K562 (cell line): ENCODE results near the gene HSPA4L. TPM values are rescaled to one million over a fixed set of nuclear protein-coding genes. Genes with fewer than 3 reads are reported as not detected.
A peak's percentile ranks its signal among the peaks of the same experiment; 100 is the strongest.

ENCODE experiments used
- ATAC-seq: fragments of 200-7000 bp; cut with Tn5 transposase; 3 replicates; pipeline ENCODE4 v1.9.1; 2020; ENCODE audit warnings: moderate library complexity
- BruUV-seq: library from RNA; stranded (reverse); fragments of 400-500 nt; replicated peaks from 2 replicates; lab custom pipeline; 2021; lab: Mats Ljungman, UMichigan
- CTCF ChIA-PET: fragments of 300-600 bp; formaldehyde crosslinking; extraction: SDS; loops from one replicate; lab custom pipeline; 2021; ENCODE audit warnings: low intra/inter-chr PET ratio; lab: Yijun Ruan, JAX
- POLR2A ChIA-PET: fragments of 300-600, 350-650 bp; sonication (Branson Sonifier 250); formaldehyde crosslinking; extraction: SDS; loops from one replicate; lab custom pipeline; 2021; ENCODE audit warnings: antibody characterized with exemption, inconsistent platforms; lab: Yijun Ruan, JAX
- DNase-seq, 4 experiments: peaks; one replicate each; pipeline versions ENCODE4 v3.0.0 to v3.0.0-alpha.2; 2011 to 2018; ENCODE audit warnings: low spot score in 3 of 4, mixed read lengths in 3 of 4; ENCODE audit errors: extremely low read depth in 1 of 4
- FAIRE-seq: peaks from 2 replicates; lab custom pipeline; 2011; peaks lifted over from hg19 to GRCh38; lab: Jason Lieb, UNC
- H2AFZ ChIP-seq: 2 replicates; pipeline ENCODE4 v1.6.0; 2011; ENCODE audit warnings: low read depth, low read length, control low read depth, inconsistent platforms
- H3K27ac ChIP-seq: fragments of 200-600 bp; 3 replicates; pipeline ENCODE4 v1.8.0; 2011; ENCODE audit warnings: low read depth, mild to moderate bottlenecking, control low read depth, inconsistent platforms, low read length, moderate library complexity, mixed read lengths; ENCODE audit errors: extremely low read depth
- H3K27me3 ChIP-seq, 2 experiments: fragments of 300-600 bp in 1 of 2; 2 replicates in 1 of 2; 3 replicates in 1 of 2; pipeline versions ENCODE4 v1.6.0 to v1.8.0; 2011; ENCODE audit warnings: inconsistent platforms in 2 of 2, low read length in 2 of 2, mild to moderate bottlenecking in 1 of 2, mixed read lengths in 1 of 2, moderate library complexity in 1 of 2; ENCODE audit not compliant: control insufficient read depth in 2 of 2, insufficient read depth in 2 of 2
- H3K36me3 ChIP-seq: fragments of 300-600 bp; 3 replicates; pipeline ENCODE4 v1.8.0; 2011; ENCODE audit warnings: mild to moderate bottlenecking, low read length, inconsistent platforms; ENCODE audit not compliant: control insufficient read depth, insufficient read depth
- H3K4me1 ChIP-seq, 2 experiments: fragments of 200-600 bp in 1 of 2; replicated peaks in 1 of 2; 2 replicates in 1 of 2; 3 replicates in 1 of 2; pipeline versions ENCODE4 v1.5.1 to v1.8.0; 2011; ENCODE audit warnings: inconsistent platforms in 2 of 2, low read length in 2 of 2, mild to moderate bottlenecking in 1 of 2, mixed read lengths in 1 of 2, moderate library complexity in 1 of 2; ENCODE audit not compliant: control insufficient read depth in 2 of 2, insufficient read depth in 2 of 2
- H3K4me2 ChIP-seq: 2 replicates; pipeline ENCODE4 v1.6.1; 2011; ENCODE audit warnings: low read length, control low read depth, inconsistent platforms, mixed read lengths; ENCODE audit not compliant: insufficient read depth
- H3K4me3 ChIP-seq: fragments of 200-600 bp; sonication (generic), shearing (Covaris generic); 2 replicates; pipeline ENCODE4 v1.5.1; 2016; ENCODE audit warnings: control low read depth, inconsistent platforms
- H3K79me2 ChIP-seq: fragments of 200-600 bp; 3 replicates; pipeline ENCODE4 v1.8.0; 2011; ENCODE audit warnings: low read length, inconsistent platforms; ENCODE audit not compliant: control insufficient read depth, insufficient read depth
- H3K9ac ChIP-seq, 2 experiments: 2 replicates each; pipeline versions ENCODE4 v1.6.0 to v1.6.1; 2011; ENCODE audit warnings: low read depth in 2 of 2, low read length in 2 of 2, control low read depth in 1 of 2, inconsistent platforms in 1 of 2, mild to moderate bottlenecking in 1 of 2, mixed read lengths in 1 of 2; ENCODE audit not compliant: insufficient read depth in 1 of 2
- H3K9me1 ChIP-seq: one replicate; pipeline ENCODE4 v1.6.0; 2011; ENCODE audit warnings: inconsistent platforms, mild to moderate bottlenecking, low read length, moderate library complexity; ENCODE audit not compliant: control insufficient read depth, insufficient read depth
- H3K9me3 ChIP-seq: replicated peaks from 2 replicates; pipeline ENCODE4 v1.5.1; 2011; ENCODE audit warnings: low read depth, low read length, inconsistent platforms; ENCODE audit not compliant: control insufficient read depth, insufficient read depth
- H4K20me1 ChIP-seq: replicated peaks from 2 replicates; pipeline ENCODE4 v1.6.1; 2011; ENCODE audit warnings: low read length, inconsistent platforms, mixed read lengths; ENCODE audit not compliant: control insufficient read depth, insufficient read depth
- NRF1 ChIP-seq, 2 experiments: fragments of 450-650 bp; IDR thresholded peaks in 1 of 2; conservative IDR thresholded peaks in 1 of 2; 2 replicates each; pipeline ENCODE4 v1.6.1; 2014; ENCODE audit warnings: mild to moderate bottlenecking in 2 of 2
- RAD21 ChIP-seq, 2 experiments: fragments of 250-450 bp in 1 of 2; fragments of 450-650 bp in 1 of 2; sonication (Bioruptor Pico) in 1 of 2; formaldehyde crosslinking in 1 of 2; IDR thresholded peaks in 1 of 2; conservative IDR thresholded peaks in 1 of 2; 2 replicates each; pipeline versions ENCODE4 v1.4.0 to v1.8.0; 2020 to 2022; ENCODE audit warnings: mild to moderate bottlenecking in 2 of 2, moderate library complexity in 1 of 2
- TAL1 ChIP-seq: fragments of 450-650 bp; IDR thresholded peaks from 2 replicates; pipeline ENCODE4 v1.6.1; 2016; ENCODE audit warnings: mild to moderate bottlenecking
- TBP ChIP-seq: optimal IDR thresholded peaks from 2 replicates; pipeline ENCODE3; 2011; ENCODE audit warnings: low read depth, low read length, improper control_type of control experiment
- WGBS: fragments of 100-300 bp; shearing (Covaris generic); methylation state at CpG from one replicate; pipeline ENCODE4 v1.1.6; 2016; ENCODE audit warnings: low coverage, mixed read lengths; ENCODE audit not compliant: insufficient coverage; ENCODE audit errors: missing lambda C conversion rate; 5-methylcytosine and 5-hydroxymethylcytosine counted together
- in situ Hi-C: fragments of 300-500 bp; cut with MboI; formaldehyde crosslinking; loops from 4 replicates; pipeline ENCODE4 v1.15.0; 2018; ENCODE audit warnings: inconsistent platforms, mixed read lengths
- intact Hi-C: fragments of 100-400 bp; cut with micrococcal nuclease; formaldehyde crosslinking; loops from 2 replicates; pipeline ENCODE4 v1.14.2; 2022
- polyA plus RNA-seq, 8 experiments: library from polyadenylated mRNA; depleted of rRNA in 4 of 8; stranded (reverse) in 5 of 8; unstranded in 3 of 8; fragments of >200 nt; fragmentation: Nextera tagmentation in 2 of 8; fragmentation: Illumina TruSeq in 1 of 8; extraction: Ambion mirVana in 2 of 8; extraction: Trizol in 1 of 8; gene quantifications; 2 replicates each; pipeline versions ENCODE4 v1.2.1 to v1.2.3, GENCODE V29; 2011 to 2014; ENCODE audit warnings: inconsistent platforms in 1 of 8, missing spikeins in 1 of 8
- total RNA-seq, 7 experiments: library from RNA; depleted of rRNA in 6 of 7; stranded (reverse); fragments of >200 nt in 6 of 7; fragmentation: Illumina TruSeq in 2 of 7; extraction: Trizol in 2 of 7; gene quantifications; 2 replicates each; pipeline versions ENCODE4 v1.2.1 to v1.2.3, GENCODE V29; 2011 to 2021; ENCODE audit warnings: low replicate concordance in 1 of 7
- TF ChIP-seq, protein P1 (sequence below), 3 experiments: IDR thresholded peaks in 2 of 3; conservative IDR thresholded peaks in 1 of 3; 2 replicates each; pipeline ENCODE4 v1.5.1; 2011 to 2012; ENCODE audit warnings: low read length in 3 of 3, mild to moderate bottlenecking in 3 of 3, control low read depth in 2 of 3, improper control_type of control experiment in 1 of 3, inconsistent platforms in 1 of 3, low read depth in 1 of 3, mixed read lengths in 1 of 3, moderate library complexity in 1 of 3; ENCODE audit not compliant: insufficient read depth in 2 of 3
- TF ChIP-seq, protein P2 (sequence below), 2 experiments: fragments of 450-650 bp; formaldehyde crosslinking in 1 of 2; IDR thresholded peaks; 2 replicates each; pipeline versions ENCODE4 v1.4.0 to v1.6.1; 2014 to 2020; ENCODE audit warnings: mild to moderate bottlenecking in 2 of 2, borderline replicate concordance in 1 of 2, low read depth in 1 of 2
- TF ChIP-seq, protein P3 (sequence below): sonication (generic); formaldehyde crosslinking; IDR thresholded peaks from 2 replicates; pipeline ENCODE4 v1.8.1; 2022; ENCODE audit warnings: missing genetic modification reagents

The HSPA4L gene
- total and polyA plus RNA-seq, 9 of the 15 experiments (the other 6 are each of a cell fraction or from before 2014, with no cell fraction given), result 12.3 to 37.0 (median 21.7) TPM

- peak; percentile 40 for FAIRE-seq
- intact Hi-C loops, result no loop called here
- TF ChIP-seq RAD21 (CRISPR knock-in tag; conservative IDR thresholded peaks at IDR 0.05 in 1 of 2, IDR thresholded peaks at IDR 0.05 in 1 of 2) (peak in 1 of 2 experiments; percentile 40; a peak in 2 of 4 replicates), TAL1 (no peak), NRF1 (conservative IDR thresholded peaks at IDR 0.05 in 1 of 2, IDR thresholded peaks at IDR 0.05 in 1 of 2) (no peak), TBP (no peak)
- TF ChIP-seq, protein P1, sequence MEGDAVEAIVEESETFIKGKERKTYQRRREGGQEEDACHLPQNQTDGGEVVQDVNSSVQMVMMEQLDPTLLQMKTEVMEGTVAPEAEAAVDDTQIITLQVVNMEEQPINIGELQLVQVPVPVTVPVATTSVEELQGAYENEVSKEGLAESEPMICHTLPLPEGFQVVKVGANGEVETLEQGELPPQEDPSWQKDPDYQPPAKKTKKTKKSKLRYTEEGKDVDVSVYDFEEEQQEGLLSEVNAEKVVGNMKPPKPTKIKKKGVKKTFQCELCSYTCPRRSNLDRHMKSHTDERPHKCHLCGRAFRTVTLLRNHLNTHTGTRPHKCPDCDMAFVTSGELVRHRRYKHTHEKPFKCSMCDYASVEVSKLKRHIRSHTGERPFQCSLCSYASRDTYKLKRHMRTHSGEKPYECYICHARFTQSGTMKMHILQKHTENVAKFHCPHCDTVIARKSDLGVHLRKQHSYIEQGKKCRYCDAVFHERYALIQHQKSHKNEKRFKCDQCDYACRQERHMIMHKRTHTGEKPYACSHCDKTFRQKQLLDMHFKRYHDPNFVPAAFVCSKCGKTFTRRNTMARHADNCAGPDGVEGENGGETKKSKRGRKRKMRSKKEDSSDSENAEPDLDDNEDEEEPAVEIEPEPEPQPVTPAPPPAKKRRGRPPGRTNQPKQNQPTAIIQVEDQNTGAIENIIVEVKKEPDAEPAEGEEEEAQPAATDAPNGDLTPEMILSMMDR (IDR thresholded peaks at IDR 0.05 in 2 of 3, conservative IDR thresholded peaks at IDR 0.05 in 1 of 3; ENCODE audit: insufficient read depth in 2 of 3, low read depth in 1 of 3, low read length in 3 of 3), result peak in 2 of 3 experiments; percentile 8 to 30; a peak in 2 of 6 replicates
- TF ChIP-seq, protein P2, sequence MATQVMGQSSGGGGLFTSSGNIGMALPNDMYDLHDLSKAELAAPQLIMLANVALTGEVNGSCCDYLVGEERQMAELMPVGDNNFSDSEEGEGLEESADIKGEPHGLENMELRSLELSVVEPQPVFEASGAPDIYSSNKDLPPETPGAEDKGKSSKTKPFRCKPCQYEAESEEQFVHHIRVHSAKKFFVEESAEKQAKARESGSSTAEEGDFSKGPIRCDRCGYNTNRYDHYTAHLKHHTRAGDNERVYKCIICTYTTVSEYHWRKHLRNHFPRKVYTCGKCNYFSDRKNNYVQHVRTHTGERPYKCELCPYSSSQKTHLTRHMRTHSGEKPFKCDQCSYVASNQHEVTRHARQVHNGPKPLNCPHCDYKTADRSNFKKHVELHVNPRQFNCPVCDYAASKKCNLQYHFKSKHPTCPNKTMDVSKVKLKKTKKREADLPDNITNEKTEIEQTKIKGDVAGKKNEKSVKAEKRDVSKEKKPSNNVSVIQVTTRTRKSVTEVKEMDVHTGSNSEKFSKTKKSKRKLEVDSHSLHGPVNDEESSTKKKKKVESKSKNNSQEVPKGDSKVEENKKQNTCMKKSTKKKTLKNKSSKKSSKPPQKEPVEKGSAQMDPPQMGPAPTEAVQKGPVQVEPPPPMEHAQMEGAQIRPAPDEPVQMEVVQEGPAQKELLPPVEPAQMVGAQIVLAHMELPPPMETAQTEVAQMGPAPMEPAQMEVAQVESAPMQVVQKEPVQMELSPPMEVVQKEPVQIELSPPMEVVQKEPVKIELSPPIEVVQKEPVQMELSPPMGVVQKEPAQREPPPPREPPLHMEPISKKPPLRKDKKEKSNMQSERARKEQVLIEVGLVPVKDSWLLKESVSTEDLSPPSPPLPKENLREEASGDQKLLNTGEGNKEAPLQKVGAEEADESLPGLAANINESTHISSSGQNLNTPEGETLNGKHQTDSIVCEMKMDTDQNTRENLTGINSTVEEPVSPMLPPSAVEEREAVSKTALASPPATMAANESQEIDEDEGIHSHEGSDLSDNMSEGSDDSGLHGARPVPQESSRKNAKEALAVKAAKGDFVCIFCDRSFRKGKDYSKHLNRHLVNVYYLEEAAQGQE (IDR thresholded peaks at IDR 0.05; ENCODE audit: borderline replicate concordance), result peak; percentile 28; the same call in 1 of the 2 replicates
- TF ChIP-seq, protein P2 (CRISPR knock-in tag; IDR thresholded peaks at IDR 0.05; ENCODE audit: low read depth), result no peak
- TF ChIP-seq, protein P3, sequence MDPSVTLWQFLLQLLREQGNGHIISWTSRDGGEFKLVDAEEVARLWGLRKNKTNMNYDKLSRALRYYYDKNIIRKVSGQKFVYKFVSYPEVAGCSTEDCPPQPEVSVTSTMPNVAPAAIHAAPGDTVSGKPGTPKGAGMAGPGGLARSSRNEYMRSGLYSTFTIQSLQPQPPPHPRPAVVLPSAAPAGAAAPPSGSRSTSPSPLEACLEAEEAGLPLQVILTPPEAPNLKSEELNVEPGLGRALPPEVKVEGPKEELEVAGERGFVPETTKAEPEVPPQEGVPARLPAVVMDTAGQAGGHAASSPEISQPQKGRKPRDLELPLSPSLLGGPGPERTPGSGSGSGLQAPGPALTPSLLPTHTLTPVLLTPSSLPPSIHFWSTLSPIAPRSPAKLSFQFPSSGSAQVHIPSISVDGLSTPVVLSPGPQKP (CRISPR knock-in tag), result no peak
- no peak overlapping the region for H2AFZ ChIP-seq
- H3K9me3 ChIP-seq, result no peaks in the 10 kb centered on the region
- H3K27me3 ChIP-seq, result no peaks in the 10 kb centered on the region
- no peaks in the 10 kb centered on the region for H3K9me1 ChIP-seq
- H3K4me3 ChIP-seq, result no peak overlapping the region
- 89% methylated on average over 6 of the region's 6 CpGs for WGBS
- no peaks in the 10 kb centered on the region for H3K79me2 ChIP-seq
- peak in 1 of 4 experiments; percentile 11 for DNase-seq
- no TSS peak for BruUV-seq
- POLR2A ChIA-PET, result interaction anchor here (0.6 kb wide), 1 partner anchor 38 kb away, joined by 3 read pairs; no protein-coding TSS in a partner anchor
- H3K9ac ChIP-seq, result no peak overlapping the region
- H3K4me2 ChIP-seq, result no peak overlapping the region
- CTCF ChIA-PET, result no interaction called here
- ATAC-seq, result peak; percentile 82
- in situ Hi-C loops, result no loop called here
- peaks cover 60% of the 10 kb centered on the region for H3K36me3 ChIP-seq
- no peak overlapping the region for H3K27ac ChIP-seq
- H3K4me1 ChIP-seq, result no peaks in the 10 kb centered on the region
- no peaks in the 10 kb centered on the region for H4K20me1 ChIP-seq
These were observed 27.2 kb downstream of the HSPA4L start for GRCh38 chr4:127809173-127809800.
